ENCODE results near the gene ENOX2.

ENOX2 gene

GRCh38 chrX:130647468-130647867 is 255.5 kb downstream of the ENOX2 start:
- no peak for DNase-seq (ENCODE audit: low spot score)
- no peak for TF ChIP-seq CTCF (IDR thresholded peaks at IDR 0.05)
- no peak overlapping the region for H3K27ac ChIP-seq

GRCh38 chrX:130645955-130646583 is 256.9 kb downstream of the ENOX2 start:
- Histone ChIP-seq H3K4me3 (no peak overlapping the region), H3K27ac (peak overlapping the region in 1 of 2 donors; percentile 11)
- no peak for DNase-seq (ENCODE audit: low spot score)
- no peak for TF ChIP-seq CTCF (IDR thresholded peaks at IDR 0.05)

More at GRCh38 chrX:130647468-130647867, 255.5 kb downstream of the ENOX2 start:
- no peak overlapping the region for H3K4me3 ChIP-seq

- no peak overlapping the region for H3K27ac ChIP-seq
- no peak for DNase-seq (ENCODE audit: low spot score)
- TF ChIP-seq CTCF (IDR thresholded peaks at IDR 0.05), result no peak
- no peak overlapping the region for H3K4me3 ChIP-seq
These were observed 265.4 kb downstream of the ENOX2 start for GRCh38 chrX:130637591-130637990.

- DNase-seq (ENCODE audit: low spot score), result no peak
- no peak overlapping the region for H3K27ac ChIP-seq
- no peak overlapping the region for H3K4me3 ChIP-seq
- TF ChIP-seq CTCF (IDR thresholded peaks at IDR 0.05), result no peak
These were observed 266.7 kb downstream of the ENOX2 start for GRCh38 chrX:130636277-130636676.

- H3K27ac ChIP-seq, result no peak overlapping the region
- no peak overlapping the region for H3K4me3 ChIP-seq
- TF ChIP-seq CTCF (IDR thresholded peaks at IDR 0.05), result no peak
- DNase-seq (ENCODE audit: low spot score), result no peak
These were observed 272.0 kb downstream of the ENOX2 start for GRCh38 chrX:130631011-130631410.

GRCh38 chrX:130628516-130628915 is 274.5 kb downstream of the ENOX2 start:
- no peak for DNase-seq (ENCODE audit: low spot score)
- H3K4me3 ChIP-seq, result no peak overlapping the region
- TF ChIP-seq CTCF (IDR thresholded peaks at IDR 0.05), result no peak
- no peak overlapping the region for H3K27ac ChIP-seq

GRCh38 chrX:130626521-130626920 is 276.5 kb downstream of the ENOX2 start:
- no peak for DNase-seq (ENCODE audit: low spot score)
- H3K27ac ChIP-seq, result no peak overlapping the region
- TF ChIP-seq CTCF (IDR thresholded peaks at IDR 0.05), result no peak
- H3K4me3 ChIP-seq, result no peak overlapping the region
